ENCODE results near the gene CBFB. TPM values are rescaled to one million over a fixed set of nuclear protein-coding genes. Genes with fewer than 3 reads are reported as not detected.
A peak's percentile ranks its signal among the peaks of the same experiment; 100 is the strongest.

CBFB gene
- total RNA-seq, 1 experiment from 2014 or later = 76.3 TPM

GRCh38 chr16:67029254-67030096 is 526 bp downstream of the CBFB start:
- H4K8ac ChIP-seq (replicated peaks; ENCODE audit: insufficient read length, low read depth, low read length) = no peak overlapping the region
- H3K4ac ChIP-seq (ENCODE audit: low read depth, low read length) = no peak overlapping the region
- no peak overlapping the region for H3K56ac ChIP-seq (ENCODE audit: insufficient read length, low read depth, low read length)
- peaks cover 9% of the 10 kb centered on the region for H3K23me2 ChIP-seq (ENCODE audit: insufficient read length, low read depth, low read length, poor library complexity, severe bottlenecking)
- H2BK20ac ChIP-seq (ENCODE audit: low read depth, low read length, poor library complexity, severe bottlenecking) = no peak overlapping the region
- H3K79me1 ChIP-seq (ENCODE audit: insufficient read depth, low read depth, low read length, poor library complexity, severe bottlenecking) = peaks cover 4% of the 10 kb centered on the region
- H3T11ph ChIP-seq (ENCODE audit: low read length) = no peak overlapping the region
- H2AFZ ChIP-seq (ENCODE audit: low read length) = no peak overlapping the region
- Mint-ChIP-seq H3K9me3 (no peaks in the 10 kb centered on the region), H3K36me3 (ENCODE audit: insufficient read depth in 1 of 3, low read depth in 3 of 3) (peaks cover 0 to 24% (median 20%) of the 10 kb centered on the region in 3 experiments; a peak in 4 of 7 replicates), H3K27ac (no peak overlapping the region), H3K27me3 (ENCODE audit: low read depth) (no peaks in the 10 kb centered on the region; the same call in 1 of the 2 replicates), H3K4me3 (peak overlapping the region; percentile 85 to 89), H3K4me1 (peaks cover 13% of the 10 kb centered on the region in 2 experiments)
- H3K18ac ChIP-seq (ENCODE audit: insufficient read length, low read depth, low read length) = no peak overlapping the region
- H2BK12ac ChIP-seq (ENCODE audit: insufficient read length, low read depth, low read length) = no peak overlapping the region
- H2BK15ac ChIP-seq (ENCODE audit: low read depth, low read length) = no peak overlapping the region
- H4K5ac ChIP-seq (ENCODE audit: insufficient read length, low read depth, low read length) = no peak overlapping the region
- DNase-seq = no peak
- no peak overlapping the region for H2BK5ac ChIP-seq (ENCODE audit: insufficient read length, low read length)
- peak overlapping the region; percentile 60 for H3K9ac ChIP-seq (ENCODE audit: extremely low read depth, insufficient read length, low read length)
- TF ChIP-seq CTCF (conservative IDR thresholded peaks at IDR 0.05) = no peak
- no peaks in the 10 kb centered on the region for H3K9me3 ChIP-seq (ENCODE audit: control insufficient read depth, low read depth, low read length)
- peaks cover 3% of the 10 kb centered on the region; the same call in 1 of the 2 replicates for H3K79me2 ChIP-seq (ENCODE audit: insufficient read depth, low read length)
- H3K4me2 ChIP-seq (ENCODE audit: insufficient read depth, insufficient read length, low read length) = peak overlapping the region; percentile 60
- peak overlapping the region; percentile 92 for H3K14ac ChIP-seq (ENCODE audit: insufficient read depth, low read length)
- H3K4me1 ChIP-seq (ENCODE audit: insufficient read depth, low read length) = no peaks in the 10 kb centered on the region
- no peak overlapping the region for H3K23ac ChIP-seq (ENCODE audit: insufficient read length, low read depth, low read length)
- H2BK120ac ChIP-seq (ENCODE audit: low read depth, low read length, poor library complexity, severe bottlenecking) = no peak overlapping the region
- H2AK5ac ChIP-seq (ENCODE audit: insufficient read length, low read length) = no peak overlapping the region
- no peak overlapping the region for H4K91ac ChIP-seq (ENCODE audit: insufficient read length, low read depth, low read length)
- no CpG with 5 or more reads among the region's 123 CpGs for WGBS (ENCODE audit: extremely low coverage, insufficient read length, low lambda C conversion rate)
- no peaks in the 10 kb centered on the region for H4K20me1 ChIP-seq (ENCODE audit: control insufficient read depth, insufficient read depth, insufficient read length)
- H3K27me3 ChIP-seq (ENCODE audit: insufficient read depth, low read length) = no peaks in the 10 kb centered on the region
- no peak overlapping the region for H3K27ac ChIP-seq (ENCODE audit: insufficient read length, low read depth, low read length)
